H9 (cell line): ENCODE results near the gene PLA2G15. TPM values are rescaled to one million over a fixed set of nuclear protein-coding genes. Genes with fewer than 3 reads are reported as not detected.

Source experiments
- DNase-seq: peaks from one replicate; pipeline ENCODE4 v3.0.0-alpha.2; 2017
- H2AFZ ChIP-seq: one replicate; pipeline ENCODE4 v1.6.1; 2013; ENCODE audit warnings: mild to moderate bottlenecking, low read length, control low read depth, moderate library complexity
- H2AK5ac ChIP-seq: 2 replicates; pipeline ENCODE4 v1.6.1; 2013; ENCODE audit warnings: low read length, control low read depth, mixed read lengths; ENCODE audit not compliant: insufficient read length
- H2BK120ac ChIP-seq: one replicate; pipeline ENCODE4 v1.6.1; 2013; ENCODE audit warnings: low read depth, mild to moderate bottlenecking, low read length, control low read depth, inconsistent platforms; ENCODE audit not compliant: poor library complexity, severe bottlenecking
- H2BK12ac ChIP-seq: 2 replicates; pipeline ENCODE4 v1.6.1; 2013; ENCODE audit warnings: low read length, control low read depth, mixed read lengths, low read depth; ENCODE audit not compliant: insufficient read length
- H2BK15ac ChIP-seq: 2 replicates; pipeline ENCODE4 v1.6.1; 2013; ENCODE audit warnings: low read depth, low read length, control low read depth
- H2BK20ac ChIP-seq: one replicate; pipeline ENCODE4 v1.6.1; 2013; ENCODE audit warnings: low read depth, mild to moderate bottlenecking, low read length, control low read depth, inconsistent platforms; ENCODE audit not compliant: poor library complexity, severe bottlenecking
- H2BK5ac ChIP-seq: 2 replicates; pipeline ENCODE4 v1.6.1; 2013; ENCODE audit warnings: low read length, control low read depth, mixed read lengths; ENCODE audit not compliant: insufficient read length
- H3K14ac ChIP-seq: 2 replicates; pipeline ENCODE4 v1.6.1; 2013; ENCODE audit warnings: low read length, control low read depth; ENCODE audit not compliant: insufficient read depth
- H3K18ac ChIP-seq: 2 replicates; pipeline ENCODE4 v1.6.1; 2013; ENCODE audit warnings: low read depth, mild to moderate bottlenecking, mixed read lengths, low read length, control low read depth; ENCODE audit not compliant: insufficient read length
- H3K23ac ChIP-seq: 2 replicates; pipeline ENCODE4 v1.6.1; 2013; ENCODE audit warnings: low read length, control low read depth, mixed read lengths, low read depth; ENCODE audit not compliant: insufficient read length
- H3K23me2 ChIP-seq: 2 replicates; pipeline ENCODE4 v1.6.1; 2013; ENCODE audit warnings: low read depth, mild to moderate bottlenecking, mixed read lengths, low read length, control low read depth; ENCODE audit not compliant: insufficient read length, poor library complexity, severe bottlenecking
- H3K27ac ChIP-seq: 2 replicates; pipeline ENCODE4 v1.5.1; 2013; ENCODE audit warnings: low read length, control low read depth, mixed read lengths, low read depth; ENCODE audit not compliant: insufficient read length
- H3K27me3 ChIP-seq: 2 replicates; pipeline ENCODE4 v1.6.1; 2013; ENCODE audit warnings: low read length, control low read depth, inconsistent platforms; ENCODE audit not compliant: insufficient read depth
- H3K4ac ChIP-seq: 2 replicates; pipeline ENCODE4 v1.6.1; 2013; ENCODE audit warnings: low read depth, mild to moderate bottlenecking, control low read depth, inconsistent platforms, low read length, moderate library complexity
- H3K4me1 ChIP-seq: 2 replicates; pipeline ENCODE4 v1.6.1; 2013; ENCODE audit warnings: low read length, control low read depth, inconsistent platforms; ENCODE audit not compliant: insufficient read depth
- H3K4me2 ChIP-seq: 2 replicates; pipeline ENCODE4 v1.6.1; 2013; ENCODE audit warnings: low read length, control low read depth, mixed read lengths; ENCODE audit not compliant: insufficient read length, insufficient read depth
- H3K56ac ChIP-seq: 2 replicates; pipeline ENCODE4 v1.6.1; 2013; ENCODE audit warnings: low read depth, mild to moderate bottlenecking, mixed read lengths, low read length, control low read depth; ENCODE audit not compliant: insufficient read length
- H3K79me1 ChIP-seq: 2 replicates; pipeline ENCODE4 v1.6.1; 2013; ENCODE audit warnings: low read depth, mild to moderate bottlenecking, moderate library complexity, low read length, control low read depth, inconsistent platforms; ENCODE audit not compliant: insufficient read depth, poor library complexity, severe bottlenecking
- H3K79me2 ChIP-seq: 2 replicates; pipeline ENCODE4 v1.6.1; 2013; ENCODE audit warnings: low read length, control low read depth, inconsistent platforms; ENCODE audit not compliant: insufficient read depth
- H3K9ac ChIP-seq: 2 replicates; pipeline ENCODE4 v1.6.1; 2013; ENCODE audit warnings: low read length, control low read depth, mixed read lengths; ENCODE audit not compliant: insufficient read length; ENCODE audit errors: extremely low read depth
- H3K9me3 ChIP-seq: one replicate; pipeline ENCODE4 v1.6.1; 2013; ENCODE audit warnings: low read depth, low read length, inconsistent platforms; ENCODE audit not compliant: control insufficient read depth
- H3T11ph ChIP-seq: one replicate; pipeline ENCODE4 v1.6.1; 2013; ENCODE audit warnings: mild to moderate bottlenecking, low read length, control low read depth, inconsistent platforms
- H4K20me1 ChIP-seq: one replicate; pipeline ENCODE4 v1.6.1; 2013; ENCODE audit not compliant: control insufficient read depth, insufficient read length, insufficient read depth
- H4K5ac ChIP-seq: 2 replicates; pipeline ENCODE4 v1.6.1; 2013; ENCODE audit warnings: low read depth, mild to moderate bottlenecking, mixed read lengths, low read length, control low read depth; ENCODE audit not compliant: insufficient read length
- H4K8ac ChIP-seq: replicated peaks from 2 replicates; pipeline ENCODE4 v1.6.1; 2013; ENCODE audit warnings: low read length, control low read depth, mixed read lengths, low read depth; ENCODE audit not compliant: insufficient read length
- H4K91ac ChIP-seq: 2 replicates; pipeline ENCODE4 v1.6.1; 2013; ENCODE audit warnings: low read depth, mild to moderate bottlenecking, moderate library complexity, mixed read lengths, low read length, control low read depth; ENCODE audit not compliant: insufficient read length
- H3K27ac Mint-ChIP-seq, 3 experiments: 2 replicates in 2 of 3; 3 replicates in 1 of 3; pipeline ENCODE4 v1.8.0; 2020 to 2021; ENCODE audit warnings: mixed read lengths in 3 of 3, mild to moderate bottlenecking in 1 of 3, moderate library complexity in 1 of 3
- H3K27me3 Mint-ChIP-seq: 2 replicates; pipeline ENCODE4 v1.8.0; 2021; ENCODE audit warnings: low read depth, mild to moderate bottlenecking, moderate library complexity, mixed read lengths
- H3K36me3 Mint-ChIP-seq, 3 experiments: 2 replicates in 2 of 3; 3 replicates in 1 of 3; pipeline ENCODE4 v1.8.0; 2020 to 2021; ENCODE audit warnings: low read depth in 3 of 3, mixed read lengths in 3 of 3; ENCODE audit not compliant: insufficient read depth in 1 of 3
- H3K4me1 Mint-ChIP-seq, 2 experiments: 2 replicates each; pipeline ENCODE4 v1.8.0; 2020; ENCODE audit warnings: mixed read lengths in 2 of 2
- H3K4me3 Mint-ChIP-seq, 2 experiments: 2 replicates in 1 of 2; 3 replicates in 1 of 2; pipeline ENCODE4 v1.8.0; 2020 to 2021; ENCODE audit warnings: mild to moderate bottlenecking in 2 of 2, mixed read lengths in 2 of 2, moderate library complexity in 1 of 2
- H3K9me3 Mint-ChIP-seq, 2 experiments: 2 replicates in 1 of 2; 3 replicates in 1 of 2; pipeline ENCODE4 v1.8.0; 2020; ENCODE audit warnings: mild to moderate bottlenecking in 2 of 2, mixed read lengths in 2 of 2, moderate library complexity in 1 of 2
- CTCF ChIP-seq: fragments of 200-600 bp; sonication (generic); conservative IDR thresholded peaks from 3 replicates; pipeline ENCODE4 v1.8.0; 2021; ENCODE audit warnings: antibody characterized with exemption, mild to moderate bottlenecking
- WGBS: extraction: QIAGEN DNeasy Blood & Tissue Kit; methylation state at CpG from one replicate; pipeline ENCODE4 v1.1.7; 2013; ENCODE audit warnings: missing lambda C conversion rate, low lambda C conversion rate, mixed read lengths; ENCODE audit not compliant: insufficient read length; ENCODE audit errors: extremely low coverage; 5-methylcytosine and 5-hydroxymethylcytosine counted together
- total RNA-seq: library from RNA; stranded (reverse); gene quantifications from 2 replicates; pipeline ENCODE4 v1.2.1, GENCODE V29; 2021

The PLA2G15 gene
- total RNA-seq, 1 experiment from 2014 or later = 11.0 TPM

DNA sequence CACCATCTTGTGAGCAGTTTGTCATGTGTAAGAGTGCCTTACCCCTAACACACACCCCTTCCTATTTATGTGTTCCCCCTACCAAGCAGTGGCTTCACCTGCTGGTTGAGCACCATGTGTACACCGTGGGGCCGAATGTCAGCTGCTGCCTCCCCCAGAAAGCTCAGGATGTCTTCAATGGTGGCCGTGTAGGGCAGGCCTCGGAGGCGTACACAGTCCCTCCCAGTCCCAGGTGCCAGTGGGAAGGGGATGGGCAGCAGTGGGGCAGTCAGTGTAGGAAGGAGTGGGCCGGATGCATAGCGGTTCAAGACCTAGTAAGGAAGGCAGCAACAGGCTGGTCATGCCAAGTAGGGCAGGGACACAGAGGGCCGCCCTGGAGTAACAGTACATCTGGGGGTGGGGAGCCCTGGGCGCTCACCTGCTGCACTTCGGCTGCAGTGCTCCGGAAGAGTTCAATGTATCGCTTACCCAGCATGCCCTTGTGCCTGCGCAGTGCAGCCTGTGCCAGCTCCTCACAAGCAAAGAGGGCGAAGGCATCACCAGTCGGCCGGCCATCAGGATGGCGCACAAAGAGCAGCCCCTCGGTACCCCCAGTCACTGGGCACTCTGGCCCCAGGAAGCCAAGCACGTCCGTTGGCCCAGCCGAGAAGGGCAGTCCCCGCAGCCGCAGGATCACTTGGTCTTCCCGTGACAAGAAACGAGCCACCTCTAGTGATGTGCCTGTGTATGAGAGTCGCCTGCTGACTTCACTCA is 13.6 kb upstream of the PLA2G15 start:
- TF ChIP-seq CTCF = no peak
- WGBS = no CpG with 5 or more reads among the region's 26 CpGs
- H3K4ac ChIP-seq = no peak overlapping the region
- H3K56ac ChIP-seq = no peak overlapping the region
- Mint-ChIP-seq H3K27me3 (no peaks in the 10 kb centered on the region), H3K27ac (no peak overlapping the region), H3K4me3 (no peak overlapping the region), H3K4me1 (peaks cover 19 to 20% of the 10 kb centered on the region in 2 experiments), H3K9me3 (no peaks in the 10 kb centered on the region), H3K36me3 (peaks cover 10 to 53% (median 46%) of the 10 kb centered on the region in 3 experiments; a peak in 6 of 7 replicates)
- no peak overlapping the region for H4K91ac ChIP-seq
- H3T11ph ChIP-seq = no peak overlapping the region
- H3K18ac ChIP-seq = no peak overlapping the region
- H3K9me3 ChIP-seq = no peaks in the 10 kb centered on the region
- H3K14ac ChIP-seq = no peak overlapping the region
- H3K4me1 ChIP-seq = no peaks in the 10 kb centered on the region; the same call in 1 of the 2 replicates
- no peak overlapping the region for H2BK20ac ChIP-seq
- H3K4me2 ChIP-seq = no peak overlapping the region
- H2BK12ac ChIP-seq = no peak overlapping the region
- no peak overlapping the region for H4K8ac ChIP-seq
- H2AK5ac ChIP-seq = no peak overlapping the region
- no peak overlapping the region for H4K5ac ChIP-seq
- no peaks in the 10 kb centered on the region for H3K27me3 ChIP-seq
- H2BK120ac ChIP-seq = no peak overlapping the region
- H3K9ac ChIP-seq = no peak overlapping the region
- H3K23ac ChIP-seq = no peak overlapping the region
- no peaks in the 10 kb centered on the region; the same call in 1 of the 2 replicates for H3K79me2 ChIP-seq
- H3K27ac ChIP-seq = no peak overlapping the region
- DNase-seq = no peak
- peaks cover 8% of the 10 kb centered on the region for H3K23me2 ChIP-seq
- H3K79me1 ChIP-seq = no peaks in the 10 kb centered on the region
- H2AFZ ChIP-seq = no peak overlapping the region
- H2BK15ac ChIP-seq = no peak overlapping the region
- no peak overlapping the region for H2BK5ac ChIP-seq
- no peaks in the 10 kb centered on the region for H4K20me1 ChIP-seq
